Activated T-helper 1 cell treated with anti-CD3 and anti-CD28 coated beads, Interleukin-2, amount 50 U/mL, for 16 hours (primary cell): ENCODE results near the gene ACVR1B.

Experiments used
- DNase-seq, 2 donors: peaks; one replicate each; pipeline ENCODE4 v3.0.0-alpha.2; 2020; ENCODE audit warnings: low read depth in 1 of 2, low spot score in 1 of 2

ACVR1B gene

DNA sequence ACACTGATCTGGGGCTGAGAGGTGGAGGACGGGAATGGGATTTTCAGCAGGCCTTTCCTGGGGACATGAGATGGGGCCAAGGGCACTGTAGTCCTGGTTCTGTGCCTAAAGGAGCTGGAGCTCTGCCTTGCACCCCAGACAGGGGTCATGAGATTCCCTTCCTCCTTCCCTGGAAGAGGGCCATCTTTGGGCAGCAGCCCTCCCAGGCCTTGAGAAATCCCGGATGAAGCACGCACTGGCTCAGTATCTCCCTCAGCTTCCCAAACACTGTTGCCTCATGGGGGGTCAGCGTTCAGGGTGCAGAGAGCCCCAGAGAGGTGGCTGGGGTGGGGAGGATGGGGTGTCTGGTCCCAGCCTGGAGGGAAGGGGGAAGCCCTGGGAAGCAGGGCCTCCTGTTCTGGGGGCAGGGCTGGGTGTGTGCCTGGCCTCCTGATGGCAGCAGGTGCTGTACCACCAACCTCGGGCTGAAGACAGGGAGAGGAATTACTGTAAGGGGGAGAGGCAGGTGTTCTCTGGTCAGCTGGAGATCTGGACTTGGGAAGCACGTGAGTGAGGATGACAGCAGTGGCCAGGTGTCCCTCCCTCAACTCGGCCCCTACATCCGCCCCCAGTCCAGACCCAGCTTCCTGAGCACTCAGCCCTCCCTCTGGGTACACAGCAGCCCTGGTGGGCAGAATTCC lies 91.3 kb downstream of the ACVR1B start:
- no peak for DNase-seq

GRCh38 chr12:52043386-52044212 lies 92.1 kb downstream of the ACVR1B start:
- DNase-seq: no peak

- no peak for DNase-seq
These were observed 92.9 kb downstream of the ACVR1B start for GRCh38 chr12:52044292-52044983.

DNA sequence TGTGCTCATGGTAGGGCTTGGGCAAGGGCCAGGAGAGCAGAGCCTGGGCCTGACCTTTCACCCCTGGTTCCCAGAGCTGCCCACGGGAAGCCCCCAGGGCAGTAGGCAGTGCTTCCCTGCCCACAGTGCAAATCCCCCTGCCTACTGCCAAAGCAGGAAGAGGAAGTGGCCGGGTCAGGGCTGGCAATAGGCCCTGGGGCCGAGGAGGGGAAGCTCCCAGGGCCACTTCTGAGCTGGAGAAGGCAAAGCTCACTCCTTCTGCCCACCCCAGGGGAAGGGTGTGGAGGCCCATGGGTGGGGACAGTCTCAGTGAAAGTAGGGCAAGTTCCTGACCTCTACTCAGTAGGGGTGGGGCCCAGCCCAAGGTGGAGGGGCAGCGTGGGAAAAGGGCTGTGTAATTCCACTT lies 94.3 kb downstream of the ACVR1B start:
- DNase-seq: no peak
